Left ventricle myocardium inferior (tissue), 1 donor: ENCODE measurements around the gene KRTAP19-7. TPM values are rescaled to one million over a fixed set of nuclear protein-coding genes. Genes with fewer than 3 reads are reported as not detected.

Source experiments
- DNase-seq: peaks from one replicate; pipeline ENCODE4 v3.0.0-alpha.2; 2020
- H3K27ac ChIP-seq: fragments of 200-600 bp; replicated peaks from 2 replicates; pipeline ENCODE4 v1.8.0; 2021
- H3K27me3 ChIP-seq: fragments of 200-600 bp; 2 replicates; pipeline ENCODE4 v1.8.0; 2021; ENCODE audit warnings: low read depth
- H3K36me3 ChIP-seq: fragments of 200-600 bp; 2 replicates; pipeline ENCODE4 v1.8.0; 2021
- H3K4me1 ChIP-seq: fragments of 200-600 bp; 2 replicates; pipeline ENCODE4 v1.8.0; 2021
- H3K4me3 ChIP-seq: fragments of 200-600 bp; 2 replicates; pipeline ENCODE4 v1.8.0; 2021; ENCODE audit warnings: mild to moderate bottlenecking, moderate library complexity
- H3K9me3 ChIP-seq: fragments of 200-600 bp; replicated peaks from 2 replicates; pipeline ENCODE4 v1.8.0; 2021
- intact Hi-C: fragments of 100-400 bp; cut with micrococcal nuclease; formaldehyde crosslinking; loops from one replicate; pipeline ENCODE4 v1.11.0; 2022
- total RNA-seq: library from RNA; stranded (reverse); fragmentation: NEBNext Ultra II Directional; extraction: Animal tissue kit (Norgen Biotek cat#: 25700); gene quantifications from one replicate; pipeline ENCODE4 v1.2.1, GENCODE V29; 2021
- TF ChIP-seq, protein P1 (sequence below): fragments of 200-600 bp; IDR thresholded peaks from 2 replicates; pipeline ENCODE4 v1.8.0; 2021; ENCODE audit warnings: antibody characterized with exemption, mild to moderate bottlenecking, borderline replicate concordance
- donor health status: DM: no; HTN: yes; CAD: no; lungs with severe emphysema.

The KRTAP19-7 gene
- total RNA-seq, 1 donor from 2014 or later: not detected

DNA sequence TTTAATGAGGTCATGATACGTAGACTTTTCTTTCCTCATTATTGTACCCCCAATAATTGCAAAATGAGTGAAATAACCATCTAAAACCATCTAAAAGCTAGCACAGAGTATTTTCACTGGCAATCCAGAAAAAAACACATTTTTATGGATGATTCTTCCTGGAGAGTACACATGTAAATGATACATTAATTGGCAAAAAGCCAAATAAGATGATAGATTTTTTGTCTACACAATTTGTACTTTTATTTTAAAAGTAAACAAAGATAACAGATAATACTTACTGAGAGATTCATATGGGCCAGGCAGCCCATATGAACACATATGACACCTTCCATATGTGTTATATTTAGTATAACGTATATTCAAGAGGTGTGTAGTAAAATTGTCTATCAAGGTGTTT lies 2.5 kb upstream of the KRTAP19-7 start:
- intact Hi-C loops: no loop called here
- Histone ChIP-seq H3K4me1 (no peaks in the 10 kb centered on the region), H3K27me3 (no peaks in the 10 kb centered on the region), H3K36me3 (no peaks in the 10 kb centered on the region), H3K27ac (no peak overlapping the region), H3K4me3 (no peak overlapping the region), H3K9me3 (no peaks in the 10 kb centered on the region)
- TF ChIP-seq, protein P1, sequence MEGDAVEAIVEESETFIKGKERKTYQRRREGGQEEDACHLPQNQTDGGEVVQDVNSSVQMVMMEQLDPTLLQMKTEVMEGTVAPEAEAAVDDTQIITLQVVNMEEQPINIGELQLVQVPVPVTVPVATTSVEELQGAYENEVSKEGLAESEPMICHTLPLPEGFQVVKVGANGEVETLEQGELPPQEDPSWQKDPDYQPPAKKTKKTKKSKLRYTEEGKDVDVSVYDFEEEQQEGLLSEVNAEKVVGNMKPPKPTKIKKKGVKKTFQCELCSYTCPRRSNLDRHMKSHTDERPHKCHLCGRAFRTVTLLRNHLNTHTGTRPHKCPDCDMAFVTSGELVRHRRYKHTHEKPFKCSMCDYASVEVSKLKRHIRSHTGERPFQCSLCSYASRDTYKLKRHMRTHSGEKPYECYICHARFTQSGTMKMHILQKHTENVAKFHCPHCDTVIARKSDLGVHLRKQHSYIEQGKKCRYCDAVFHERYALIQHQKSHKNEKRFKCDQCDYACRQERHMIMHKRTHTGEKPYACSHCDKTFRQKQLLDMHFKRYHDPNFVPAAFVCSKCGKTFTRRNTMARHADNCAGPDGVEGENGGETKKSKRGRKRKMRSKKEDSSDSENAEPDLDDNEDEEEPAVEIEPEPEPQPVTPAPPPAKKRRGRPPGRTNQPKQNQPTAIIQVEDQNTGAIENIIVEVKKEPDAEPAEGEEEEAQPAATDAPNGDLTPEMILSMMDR: no peak
- DNase-seq: no peak

DNA sequence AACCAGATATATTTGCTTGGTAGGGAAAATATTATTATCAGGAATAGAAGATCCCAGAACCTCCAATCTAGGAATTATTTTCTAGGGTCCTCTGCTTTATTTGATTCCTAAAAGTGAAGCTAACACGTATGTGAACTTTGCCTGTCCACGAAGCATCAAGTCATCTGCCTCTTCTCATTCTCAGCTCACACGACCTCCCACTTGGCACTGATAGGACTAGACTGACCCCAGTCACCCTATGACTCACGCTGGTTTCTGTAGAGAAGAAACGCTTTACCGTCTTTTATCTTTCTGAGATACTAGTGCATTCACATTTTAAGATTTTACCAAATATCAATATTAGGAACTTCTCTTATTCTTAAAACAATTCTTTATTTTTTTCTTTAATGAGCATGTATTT lies 2.0 kb upstream of the KRTAP19-7 start:
- Histone ChIP-seq H3K27ac (no peak overlapping the region), H3K9me3 (no peaks in the 10 kb centered on the region), H3K4me1 (no peaks in the 10 kb centered on the region), H3K27me3 (no peaks in the 10 kb centered on the region), H3K4me3 (no peak overlapping the region), H3K36me3 (no peaks in the 10 kb centered on the region)
- intact Hi-C loops: no loop called here
- TF ChIP-seq, protein P1: no peak
- no peak for DNase-seq

DNA sequence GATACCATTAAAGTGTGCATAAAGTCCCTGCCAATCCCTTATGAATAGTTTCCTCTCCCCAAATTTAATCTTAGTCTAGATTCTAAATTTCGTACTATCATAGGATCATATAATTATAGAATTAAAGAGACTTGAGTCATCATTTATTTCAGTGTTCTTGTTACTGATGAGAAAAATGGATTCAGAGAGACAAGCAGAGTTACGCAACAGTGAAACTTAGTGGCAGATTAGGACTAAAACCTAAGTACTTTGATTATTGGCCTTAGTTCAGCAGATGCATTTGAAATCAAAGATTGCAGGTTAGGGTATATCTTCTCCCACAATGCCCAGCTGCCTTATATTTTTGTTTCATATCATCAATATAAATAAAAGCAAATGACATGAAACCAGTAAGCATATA lies 843 bp upstream of the KRTAP19-7 start:
- no peak for DNase-seq
- intact Hi-C loops: no loop called here
- H3K9me3 ChIP-seq: no peaks in the 10 kb centered on the region
- H3K4me3 ChIP-seq: no peak overlapping the region
- H3K27ac ChIP-seq: no peak overlapping the region
- no peaks in the 10 kb centered on the region for H3K4me1 ChIP-seq
- TF ChIP-seq, protein P1: no peak
- no peaks in the 10 kb centered on the region for H3K27me3 ChIP-seq
- H3K36me3 ChIP-seq: no peaks in the 10 kb centered on the region

DNA sequence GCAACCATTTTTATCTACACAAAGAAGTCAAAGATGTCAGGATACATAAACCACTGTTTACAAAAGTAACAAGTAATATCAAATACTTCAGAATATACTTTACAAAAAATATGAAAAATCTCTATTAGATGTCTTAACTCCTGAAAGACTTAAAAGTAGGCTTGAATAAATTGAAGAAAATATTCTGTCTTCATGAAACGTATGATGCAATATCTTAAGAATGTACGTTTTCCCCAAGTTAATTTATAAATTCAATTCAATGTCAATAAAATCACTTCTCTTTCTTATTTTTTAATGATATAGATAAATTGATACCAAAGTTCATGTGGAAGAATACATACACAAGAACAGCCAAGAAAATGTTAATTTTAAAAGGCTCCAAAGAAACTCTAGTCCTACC lies 6.0 kb downstream of the KRTAP19-7 start:
- no peaks in the 10 kb centered on the region for H3K27me3 ChIP-seq
- intact Hi-C loops: no loop called here
- no peaks in the 10 kb centered on the region for H3K36me3 ChIP-seq
- H3K9me3 ChIP-seq: peaks cover 11% of the 10 kb centered on the region
- DNase-seq: no peak
- H3K4me3 ChIP-seq: no peak overlapping the region
- TF ChIP-seq, protein P1: no peak
- no peaks in the 10 kb centered on the region for H3K4me1 ChIP-seq
- H3K27ac ChIP-seq: no peak overlapping the region

DNA sequence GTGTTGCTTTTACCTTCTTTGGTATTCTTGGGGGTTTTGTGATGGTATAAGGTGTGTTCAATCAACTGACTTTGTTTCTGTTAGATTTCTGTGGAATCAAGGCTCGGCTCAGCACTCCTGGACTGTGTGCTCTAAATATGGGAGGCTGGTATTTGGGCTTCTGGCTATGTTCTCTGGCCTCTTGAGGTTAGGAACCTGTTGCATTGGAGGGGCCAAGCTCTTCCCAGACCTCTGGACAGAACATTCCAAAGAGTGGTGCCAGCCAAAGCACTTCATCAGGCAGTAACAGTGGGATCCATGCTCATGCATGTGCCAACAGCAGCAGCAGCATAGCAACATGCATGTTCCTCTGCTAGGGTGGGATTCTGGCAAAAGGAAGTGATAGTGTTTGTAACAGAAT lies 8.3 kb downstream of the KRTAP19-7 start:
- Histone ChIP-seq H3K27me3 (no peaks in the 10 kb centered on the region), H3K9me3 (peaks cover 11% of the 10 kb centered on the region), H3K27ac (no peak overlapping the region), H3K4me3 (no peak overlapping the region), H3K4me1 (no peaks in the 10 kb centered on the region), H3K36me3 (no peaks in the 10 kb centered on the region)
- no peak for DNase-seq
- intact Hi-C loops: no loop called here
- TF ChIP-seq, protein P1: no peak

DNA sequence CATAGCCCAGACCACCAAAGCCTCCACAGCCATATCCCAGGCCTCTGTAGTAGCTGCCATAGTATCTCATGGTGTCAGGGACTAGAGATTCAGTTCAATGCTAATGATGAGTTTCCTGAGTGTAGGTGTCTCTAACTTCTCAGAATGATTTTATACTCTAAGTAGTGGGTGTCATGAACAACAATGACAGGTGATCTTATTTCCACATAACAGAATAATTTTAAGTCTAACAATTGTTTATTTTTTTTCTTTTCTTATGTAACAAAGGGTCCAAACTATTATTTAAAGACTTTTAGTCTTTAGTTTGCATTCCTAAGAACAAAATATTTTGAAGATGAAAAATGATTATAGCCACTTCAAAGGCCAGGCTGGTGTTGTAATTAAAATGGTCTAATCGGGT lies 19.4 kb downstream of the KRTAP19-7 start, which contains the start of gene KRTAP19-6:
Gene KRTAP19-6, minus strand, starts transcription at position 101 of the 400 bp plus-strand sequence. Its CDS starts 31 bp downstream, at position 70.
- intact Hi-C loops: no loop called here
- no peak for DNase-seq
- no peaks in the 10 kb centered on the region for H3K27me3 ChIP-seq
- no peak within 1 kb of the TSS for H3K27ac ChIP-seq
- TF ChIP-seq, protein P1: no peak
- H3K4me1 ChIP-seq: no peaks in the 10 kb centered on the region
- no peak within 1 kb of the TSS for H3K4me3 ChIP-seq
- peaks cover 10% of the 10 kb centered on the region for H3K9me3 ChIP-seq
- no peaks in the 10 kb centered on the region for H3K36me3 ChIP-seq
